GM18861 (cell line): Measurements from ENCODE around the gene UBQLN4.

Experiments used
- ATAC-seq: cut with Tn5 transposase; IDR thresholded peaks from one replicate; pipeline ENCODE4 v1.9.1; 2021; ENCODE audit not compliant: unreplicated experiment

The UBQLN4 gene

DNA sequence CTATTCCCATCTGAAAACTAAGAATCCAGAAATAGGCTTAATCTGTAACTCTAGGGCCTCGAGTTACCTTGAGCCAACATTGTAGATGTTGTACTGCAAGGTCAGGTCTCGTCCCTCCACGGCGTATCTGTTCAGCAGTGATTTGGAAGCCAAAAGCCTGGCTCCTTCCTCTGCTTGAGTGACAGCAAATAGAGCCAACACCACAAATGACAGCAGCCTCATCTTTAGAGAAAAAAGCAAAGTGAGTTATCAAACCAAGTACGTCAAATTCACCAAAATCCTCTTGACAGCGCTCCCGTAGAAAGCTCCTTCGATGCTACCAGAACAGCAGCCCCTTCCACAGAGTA, 33.7 kb downstream of the UBQLN4 start:
- no peak for ATAC-seq

GRCh38 chr1:156014829-156015228, 38.8 kb downstream of the UBQLN4 start:
- ATAC-seq = no peak

- peak; percentile 80 for ATAC-seq
Observed at GRCh38 chr1:156012051-156012817, 41.4 kb downstream of the UBQLN4 start.

DNA sequence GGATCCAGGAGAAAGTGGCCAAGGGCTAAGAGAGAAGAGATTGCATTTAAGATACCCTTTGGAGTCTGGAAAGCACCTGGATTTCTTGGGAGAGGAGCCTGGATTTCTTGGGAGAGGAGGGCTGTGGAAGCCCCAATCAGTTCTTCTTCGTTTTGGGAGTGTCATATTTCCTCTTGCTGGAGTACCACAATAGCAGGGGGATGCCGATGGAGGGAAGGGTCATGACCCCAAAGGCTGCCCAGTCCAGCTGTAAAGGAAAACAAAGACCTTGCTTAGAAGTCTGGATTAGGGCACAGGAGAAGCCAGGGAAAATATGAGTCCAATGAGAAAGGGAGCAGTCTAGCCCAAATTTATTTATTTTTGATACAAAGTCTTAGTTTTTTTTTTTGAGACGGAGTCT, 44.2 kb downstream of the UBQLN4 start:
- ATAC-seq = no peak

DNA sequence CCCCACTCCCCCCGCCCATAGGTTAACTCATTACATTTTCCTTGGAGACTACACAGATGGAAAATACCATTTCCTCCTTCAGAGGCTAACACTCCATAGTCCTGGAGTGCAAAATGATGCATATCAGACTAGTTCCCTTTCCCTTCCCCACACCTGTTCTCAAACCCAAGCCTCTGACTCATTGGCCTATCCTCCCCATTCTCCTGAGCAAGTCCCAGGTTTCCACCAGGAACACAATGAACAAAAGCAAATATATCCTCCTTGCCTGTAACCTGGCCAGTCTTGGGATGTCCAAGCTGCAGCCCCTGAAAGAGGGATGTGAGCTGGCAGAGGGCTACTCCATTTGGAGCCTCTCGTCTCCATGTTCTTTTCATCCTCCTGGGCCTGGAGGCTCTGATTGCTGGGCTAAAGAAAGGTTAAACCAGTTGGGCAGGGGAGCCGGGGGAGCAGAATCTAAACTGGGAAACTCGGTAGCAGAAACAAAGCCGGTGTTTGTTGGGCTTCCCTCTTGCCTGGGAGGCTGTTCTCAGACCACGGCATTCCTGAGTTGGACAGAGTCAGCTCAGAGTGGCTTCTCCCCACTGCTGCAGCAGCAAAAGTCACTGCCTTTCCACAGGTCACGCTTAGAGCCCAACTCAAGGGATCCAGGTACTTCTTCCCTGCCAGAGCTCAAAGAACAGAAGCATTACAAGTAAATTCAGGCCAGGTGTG, 46.8 kb downstream of the UBQLN4 start:
- no peak for ATAC-seq

DNA sequence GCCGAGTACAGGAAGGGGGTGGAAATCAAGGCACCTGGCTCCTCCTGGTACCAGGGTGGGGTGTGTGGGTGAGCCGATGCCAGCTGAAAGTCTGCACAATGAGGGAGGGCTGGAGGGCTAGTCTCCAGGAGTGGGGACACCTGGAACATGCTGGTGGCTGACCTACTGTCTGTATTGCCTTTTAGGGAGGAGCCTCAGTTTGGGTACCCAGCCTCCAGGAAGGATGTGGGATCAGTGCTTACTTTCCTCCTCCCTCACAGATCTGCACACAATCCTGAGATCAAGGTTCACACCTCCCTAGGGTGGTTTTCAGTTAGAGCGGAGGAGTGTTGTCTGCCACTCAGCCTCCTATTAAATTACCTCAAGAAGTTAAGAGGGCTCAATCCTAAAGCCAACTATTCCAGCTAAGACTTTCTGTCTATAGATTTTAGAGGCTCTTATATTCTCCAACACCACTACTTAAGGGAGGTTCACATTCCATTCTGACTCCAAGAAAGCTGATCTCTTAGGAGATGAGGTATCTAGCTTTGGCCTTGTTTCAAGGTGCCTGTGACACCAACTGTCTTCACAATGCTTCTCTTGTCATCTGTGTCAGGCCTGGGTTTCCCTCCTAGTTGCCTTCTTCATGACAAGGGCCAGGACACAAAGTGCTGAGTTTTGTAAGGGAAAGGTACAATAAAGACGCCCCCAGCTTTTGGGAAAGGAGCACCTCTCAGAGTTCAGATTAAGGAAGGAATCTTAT, 48.6 kb downstream of the UBQLN4 start:
- ATAC-seq = no peak

DNA sequence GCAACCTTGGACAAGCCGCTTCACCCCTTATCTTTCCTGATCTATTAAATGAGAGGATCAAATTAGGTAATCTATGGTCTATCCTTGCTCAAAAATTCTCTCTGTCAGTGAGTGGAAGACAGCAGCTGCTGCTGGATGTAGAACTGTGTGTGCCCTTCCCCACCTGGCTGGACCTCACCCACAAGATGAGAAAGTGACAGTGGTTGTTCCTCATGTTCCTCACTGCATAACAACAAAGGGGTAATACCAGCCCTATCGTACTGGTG, 49.7 kb downstream of the UBQLN4 start:
- no peak for ATAC-seq

- no peak for ATAC-seq
Observed at GRCh38 chr1:156002188-156002911, 51.2 kb downstream of the UBQLN4 start.

DNA sequence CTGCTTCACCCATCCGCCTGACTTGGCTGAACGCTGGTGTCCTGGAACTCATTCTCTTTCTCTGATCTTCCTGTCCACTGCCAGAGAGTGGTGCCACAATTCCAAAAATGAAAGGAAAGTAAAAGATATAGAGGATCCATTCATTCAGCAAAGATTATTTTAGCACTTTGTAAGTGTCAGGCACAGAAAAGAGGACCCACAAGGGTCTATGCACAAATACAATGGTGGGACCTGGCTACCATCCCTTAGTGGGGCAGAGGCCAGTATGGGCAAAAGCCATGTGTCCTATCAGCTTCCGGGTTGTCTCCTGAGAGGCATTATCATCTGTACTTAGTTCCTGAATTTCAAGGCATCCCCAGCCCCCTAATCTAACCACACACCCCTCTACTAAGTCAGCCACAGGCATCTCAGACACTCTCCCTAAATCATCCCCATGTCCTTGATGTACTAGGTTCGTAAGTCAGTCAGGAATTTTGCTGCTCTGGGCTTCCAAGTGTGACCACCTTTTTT, 51.9 kb downstream of the UBQLN4 start:
- ATAC-seq = no peak

GRCh38 chr1:156001021-156001661, 52.5 kb downstream of the UBQLN4 start:
- ATAC-seq = no peak

DNA sequence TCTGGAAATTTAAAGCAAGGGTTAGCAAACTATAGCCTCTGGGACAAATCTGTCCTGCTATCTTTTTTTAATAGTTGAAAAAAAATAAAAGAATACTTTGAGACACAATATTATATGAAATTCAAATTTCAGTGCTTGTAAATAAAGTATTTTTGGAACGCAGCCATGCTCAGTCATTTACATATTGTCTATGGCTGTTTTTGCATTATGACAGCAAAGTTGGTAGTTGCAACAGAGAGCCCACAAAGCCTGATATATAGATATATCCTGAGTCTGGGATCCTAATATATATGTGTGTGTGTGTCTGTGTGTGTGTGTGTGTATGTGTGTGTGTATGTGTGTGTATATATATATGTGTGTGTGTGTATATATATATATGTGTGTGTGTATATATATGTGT, 53.6 kb downstream of the UBQLN4 start:
- ATAC-seq = no peak

DNA sequence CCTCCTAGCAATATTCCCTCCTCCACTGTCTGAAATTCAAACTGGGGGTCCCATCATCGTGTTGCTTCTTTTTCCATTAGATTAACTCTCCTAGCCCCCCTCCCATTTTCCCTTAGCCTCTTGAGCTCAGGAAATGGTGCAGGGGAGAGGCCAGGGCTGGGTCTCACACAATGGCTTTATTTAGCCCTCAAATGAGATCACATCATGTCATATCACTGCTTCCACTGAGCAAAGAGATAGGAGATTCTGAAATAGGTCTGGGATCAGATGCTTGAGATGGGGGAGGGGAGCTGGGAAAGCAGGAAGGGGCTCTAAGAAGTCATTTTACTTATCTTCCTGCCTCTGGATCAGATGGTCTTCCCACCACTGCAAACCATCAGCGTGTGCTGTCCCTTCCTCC, 57.4 kb downstream of the UBQLN4 start:
- ATAC-seq = no peak

- no peak for ATAC-seq
Observed at GRCh38 chr1:155993595-155993994, 60.0 kb downstream of the UBQLN4 start.

DNA sequence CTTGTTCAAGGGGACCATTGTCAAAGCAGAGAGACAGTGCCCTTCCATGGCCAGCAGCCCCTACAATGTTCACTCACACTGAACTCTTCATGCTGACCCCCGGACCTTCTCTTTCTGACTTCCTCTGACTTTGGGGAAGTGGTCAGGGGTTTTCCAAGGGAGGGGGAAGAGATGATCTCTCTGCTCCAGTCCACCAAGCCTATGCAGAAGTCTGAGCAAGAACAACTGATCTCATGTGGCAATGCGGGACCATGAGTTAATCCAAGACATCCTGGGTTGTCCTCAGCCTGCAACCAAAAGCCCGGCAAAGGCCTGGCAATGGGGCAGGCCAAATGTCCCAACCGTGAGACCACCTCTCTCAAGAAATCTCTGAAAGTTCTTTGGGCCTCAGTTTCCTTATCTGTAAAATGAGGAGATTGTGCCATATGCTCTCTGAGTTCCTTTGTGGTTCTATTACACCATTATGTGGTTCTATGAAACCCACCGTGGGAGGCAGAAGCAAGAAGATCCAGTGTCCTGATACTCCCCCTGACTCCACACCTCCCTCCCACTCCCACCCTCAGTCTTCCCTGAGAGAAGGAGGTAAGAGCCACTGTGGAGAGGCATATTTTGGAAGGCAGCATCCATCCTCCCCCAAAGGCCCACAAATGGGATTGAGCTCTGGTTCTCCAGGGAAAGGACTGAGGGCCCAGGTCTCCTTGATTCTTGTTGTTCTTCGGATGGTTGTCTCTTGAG, 63.4 kb downstream of the UBQLN4 start:
- ATAC-seq = no peak

GRCh38 chr1:155989242-155990004, 64.2 kb downstream of the UBQLN4 start:
- no peak for ATAC-seq
